Astrocyte (in vitro differentiated cells and primary cell): ENCODE data around the gene CENPC.

Experiments used
- CTCF ChIP-seq: IDR thresholded peaks from 2 replicates; pipeline ENCODE4 v1.5.1; 2011; ENCODE audit warnings: low read depth, mild to moderate bottlenecking, inconsistent platforms, low read length, moderate library complexity; ENCODE audit not compliant: insufficient read depth
- EZH2 ChIP-seq: IDR thresholded peaks from 2 replicates; pipeline ENCODE4 v1.6.1; 2012; ENCODE audit warnings: mild to moderate bottlenecking, low read length, inconsistent platforms; ENCODE audit not compliant: insufficient read depth

GRCh38 chr4:67520141-67520540 is 25.2 kb downstream of the CENPC start:
- TF ChIP-seq CTCF (no peak), EZH2 (no peak)
